Esophagus muscularis mucosa (tissue), 4 donors: ENCODE measurements around the gene HNF1B.

Experiments
- EP300 ChIP-seq: sonication (generic); formaldehyde crosslinking; IDR thresholded peaks from one replicate; pipeline ENCODE4 v1.6.1; 2017; ENCODE audit warnings: antibody characterized with exemption
- POLR2A ChIP-seq: fragments of 450-650 bp; IDR thresholded peaks from one replicate; pipeline ENCODE4 v1.6.1; 2017; ENCODE audit warnings: antibody characterized with exemption, moderate library complexity, mild to moderate bottlenecking, low read depth
- POLR2AphosphoS5 ChIP-seq, 2 donors: sonication (generic); formaldehyde crosslinking; IDR thresholded peaks; one replicate each; pipeline ENCODE4 v1.6.1; 2017; ENCODE audit warnings: antibody characterized with exemption in 2 of 2
- TF ChIP-seq, protein P1 (sequence below), 3 experiments: fragments of 200-600 bp in 2 of 3; fragments of 450-650 bp in 1 of 3; sonication (generic) in 2 of 3; IDR thresholded peaks; one replicate each; pipeline ENCODE4 v1.5.1; 2017 to 2019; ENCODE audit warnings: antibody characterized with exemption in 3 of 3, mild to moderate bottlenecking in 2 of 3, moderate library complexity in 1 of 3

GRCh38 chr17:37713624-37714023, 31.2 kb downstream of the HNF1B start:
- no peak for TF ChIP-seq POLR2A
- TF ChIP-seq, protein P1, sequence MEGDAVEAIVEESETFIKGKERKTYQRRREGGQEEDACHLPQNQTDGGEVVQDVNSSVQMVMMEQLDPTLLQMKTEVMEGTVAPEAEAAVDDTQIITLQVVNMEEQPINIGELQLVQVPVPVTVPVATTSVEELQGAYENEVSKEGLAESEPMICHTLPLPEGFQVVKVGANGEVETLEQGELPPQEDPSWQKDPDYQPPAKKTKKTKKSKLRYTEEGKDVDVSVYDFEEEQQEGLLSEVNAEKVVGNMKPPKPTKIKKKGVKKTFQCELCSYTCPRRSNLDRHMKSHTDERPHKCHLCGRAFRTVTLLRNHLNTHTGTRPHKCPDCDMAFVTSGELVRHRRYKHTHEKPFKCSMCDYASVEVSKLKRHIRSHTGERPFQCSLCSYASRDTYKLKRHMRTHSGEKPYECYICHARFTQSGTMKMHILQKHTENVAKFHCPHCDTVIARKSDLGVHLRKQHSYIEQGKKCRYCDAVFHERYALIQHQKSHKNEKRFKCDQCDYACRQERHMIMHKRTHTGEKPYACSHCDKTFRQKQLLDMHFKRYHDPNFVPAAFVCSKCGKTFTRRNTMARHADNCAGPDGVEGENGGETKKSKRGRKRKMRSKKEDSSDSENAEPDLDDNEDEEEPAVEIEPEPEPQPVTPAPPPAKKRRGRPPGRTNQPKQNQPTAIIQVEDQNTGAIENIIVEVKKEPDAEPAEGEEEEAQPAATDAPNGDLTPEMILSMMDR (IDR thresholded peaks at IDR 0.05), result no peak
- no peak for TF ChIP-seq EP300
- TF ChIP-seq POLR2AphosphoS5 (IDR thresholded peaks at IDR 0.05), result no peak
